Raji (cell line): Measurements from ENCODE around the gene ATG4B.

Experiments
- POLR2A ChIP-seq: IDR thresholded peaks from 2 replicates; pipeline ENCODE4 v1.6.1; 2011; ENCODE audit warnings: low read depth, low read length, control low read depth; ENCODE audit not compliant: insufficient read depth

Gene ATG4B

GRCh38 chr2:241689306-241689705 is 51.8 kb downstream of the ATG4B start:
- TF ChIP-seq POLR2A, result no peak

GRCh38 chr2:241690202-241690717 is 52.8 kb downstream of the ATG4B start:
- TF ChIP-seq POLR2A, result no peak

DNA sequence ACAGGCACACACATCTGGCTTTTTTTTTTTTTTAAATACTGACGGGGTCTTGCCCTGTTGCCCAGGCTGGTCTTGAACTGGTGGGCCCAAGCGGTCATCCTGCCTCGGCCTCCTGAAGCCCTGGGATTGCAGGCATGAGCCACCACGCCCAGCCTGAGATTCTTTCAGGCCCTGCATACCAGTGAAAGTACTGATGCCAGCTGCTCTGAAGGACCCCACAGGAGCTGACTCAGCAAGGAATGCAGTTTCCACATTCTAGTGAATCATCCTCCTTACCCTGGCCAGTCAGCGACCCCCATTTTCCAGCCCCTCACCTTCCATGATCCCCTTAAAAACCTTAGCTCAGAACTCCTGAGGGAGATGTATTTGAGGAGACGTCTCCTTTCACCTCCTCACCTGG is 55.0 kb downstream of the ATG4B start:
- no peak for TF ChIP-seq POLR2A

- TF ChIP-seq POLR2A, result no peak
These were observed 58.2 kb downstream of the ATG4B start for GRCh38 chr2:241695651-241696050.

GRCh38 chr2:241701149-241701398 is 63.6 kb downstream of the ATG4B start:
- TF ChIP-seq POLR2A, result no peak; the same call in 1 of the 2 replicates

- TF ChIP-seq POLR2A, result peak; percentile 80
These were observed 64.1 kb downstream of the ATG4B start, which contains the start of gene ING5 for GRCh38 chr2:241701399-241702154. ING5 (plus strand) TSS chr2:241702039; CDS start chr2:241702066, 27 bp downstream.

GRCh38 chr2:241702155-241703031 is 64.9 kb downstream of the ATG4B start:
- TF ChIP-seq POLR2A, result peak; percentile 50

DNA sequence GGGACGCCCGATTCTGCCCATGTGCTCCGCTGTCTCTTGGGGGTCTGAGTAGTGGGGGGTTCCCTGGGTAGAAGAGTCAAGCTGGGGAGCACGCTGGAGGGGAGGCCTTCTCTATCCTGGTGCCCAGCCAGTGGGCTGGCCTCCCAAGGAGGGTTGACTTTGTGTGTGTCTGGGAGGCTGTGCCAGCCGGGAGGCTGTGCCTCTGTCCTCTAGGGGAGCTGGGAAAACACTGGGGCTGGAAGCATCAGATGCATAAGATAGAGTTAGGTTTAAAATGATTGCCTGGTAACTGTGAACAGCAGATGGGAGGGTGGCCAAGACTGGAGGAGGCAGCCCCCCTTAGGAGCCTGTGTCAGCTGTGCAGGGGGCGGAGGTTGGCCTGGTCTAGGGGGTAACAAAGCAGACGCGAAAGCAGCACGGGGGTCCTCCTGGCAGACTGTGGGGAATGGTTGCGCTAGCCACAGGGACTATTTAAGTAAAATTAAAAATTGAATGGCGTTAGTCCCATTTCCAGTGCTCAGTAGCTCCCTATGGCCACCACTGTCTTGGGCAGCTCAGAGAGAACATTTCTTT is 65.6 kb downstream of the ATG4B start:
- no peak for TF ChIP-seq POLR2A

- no peak for TF ChIP-seq POLR2A
These were observed 69.0 kb downstream of the ATG4B start for GRCh38 chr2:241706537-241706936.

DNA sequence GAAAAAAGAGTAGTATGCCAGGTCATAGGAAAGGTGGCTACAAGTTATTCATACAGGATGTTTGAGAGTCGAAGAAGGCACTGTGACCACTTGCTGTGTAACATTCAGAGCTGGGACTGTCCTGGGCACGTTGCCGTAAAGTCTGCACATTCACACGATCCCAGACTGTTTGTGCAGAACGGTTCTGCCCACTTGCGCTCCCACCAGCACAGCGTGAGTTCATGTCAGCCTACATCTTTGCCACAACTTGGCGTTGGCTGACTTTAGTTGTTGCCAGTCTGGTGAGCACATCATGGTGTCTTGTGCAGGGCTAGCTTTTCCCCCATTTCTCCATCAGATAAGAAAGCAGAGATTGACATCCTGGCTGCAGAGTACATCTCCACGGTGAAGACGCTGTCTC is 71.4 kb downstream of the ATG4B start:
- TF ChIP-seq POLR2A, result no peak

GRCh38 chr2:241719093-241719492 is 81.6 kb downstream of the ATG4B start:
- no peak for TF ChIP-seq POLR2A

DNA sequence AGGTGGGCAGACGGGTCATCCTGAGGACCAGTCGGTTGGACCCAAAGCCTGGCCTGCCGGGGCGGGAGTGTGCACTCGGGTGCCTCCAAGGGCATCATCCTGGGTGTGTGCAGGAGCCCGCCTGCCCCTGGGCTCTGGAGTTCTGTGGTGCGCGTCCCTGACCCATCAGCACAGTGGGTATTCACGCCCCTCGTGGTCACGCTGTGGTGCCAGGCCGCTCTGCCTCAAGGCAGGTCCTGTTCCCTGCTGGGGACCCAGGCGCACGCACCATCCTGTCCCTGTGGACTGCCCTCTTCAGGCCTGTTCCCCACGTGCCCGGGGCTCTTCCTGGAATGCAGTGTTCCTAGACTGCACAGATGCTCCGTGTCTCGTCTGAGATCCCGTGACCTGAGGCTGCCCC is 82.6 kb downstream of the ATG4B start:
- no peak for TF ChIP-seq POLR2A

DNA sequence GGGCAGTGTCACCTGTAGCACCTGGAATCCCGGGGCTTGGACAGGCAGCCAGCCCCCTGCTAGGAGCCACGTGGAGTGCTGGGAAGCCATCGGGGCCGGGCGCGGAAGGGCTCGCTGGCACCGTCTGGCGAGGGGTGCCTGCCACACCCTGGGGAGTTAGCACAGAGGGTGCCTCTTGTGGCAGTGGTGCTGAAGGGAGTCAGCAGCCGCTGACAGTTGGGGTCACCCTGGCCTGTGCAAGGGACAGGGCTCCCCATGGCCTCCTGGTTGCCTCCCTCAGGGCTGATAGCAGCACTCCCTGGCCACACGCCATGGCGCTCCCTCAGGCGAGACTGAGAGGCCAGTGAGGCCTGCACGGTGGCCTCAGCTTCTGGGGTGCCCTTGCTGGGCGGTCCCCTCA is 83.1 kb downstream of the ATG4B start:
- TF ChIP-seq POLR2A, result no peak

GRCh38 chr2:241721852-241722251 is 84.4 kb downstream of the ATG4B start:
- TF ChIP-seq POLR2A, result no peak

DNA sequence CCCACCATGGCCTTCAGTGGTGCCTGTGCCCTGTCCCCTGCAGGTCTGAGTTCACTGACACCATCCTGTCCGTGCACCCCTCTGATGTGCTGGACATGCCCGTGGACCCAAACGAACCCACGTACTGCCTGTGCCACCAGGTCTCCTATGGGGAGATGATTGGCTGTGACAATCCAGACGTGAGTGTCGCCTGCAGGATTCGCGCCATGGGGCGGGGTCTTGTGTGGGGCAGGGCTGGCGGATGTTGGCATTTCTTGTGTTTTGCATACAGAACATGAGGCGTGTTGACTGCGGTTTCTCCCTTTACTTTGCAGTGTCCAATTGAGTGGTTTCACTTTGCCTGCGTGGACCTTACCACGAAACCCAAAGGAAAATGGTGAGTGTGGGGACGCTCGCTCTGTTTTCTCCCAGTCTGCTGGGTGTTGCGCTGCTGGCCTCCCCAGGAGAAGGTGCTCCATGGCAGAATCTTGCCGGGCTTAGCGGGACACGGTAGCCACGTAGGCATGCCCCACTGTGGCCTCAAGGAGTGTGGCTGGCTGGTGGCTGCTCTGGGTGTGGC is 85.5 kb downstream of the ATG4B start:
- no peak for TF ChIP-seq POLR2A
